ENCODE results near the gene CDC34. TPM values are rescaled to one million over a fixed set of nuclear protein-coding genes. Genes with fewer than 3 reads are reported as not detected.
A peak's percentile ranks its signal among the peaks of the same experiment; 100 is the strongest.

Gene CDC34
- total RNA-seq, 2 experiments from 2014 or later = 36.7 to 41.5 TPM

- POLR2A ChIA-PET = interaction anchor here (1.7 kb wide), 1 partner anchor 20 kb away, joined by 7 read pairs; no protein-coding TSS in a partner anchor
- Mint-ChIP-seq H3K4me3 (peak overlapping the region; percentile 77), H3K27ac (peak overlapping the region; percentile 84), H3K9me3 (ENCODE audit: low read depth) (no peaks in the 10 kb centered on the region), H3K36me3 (ENCODE audit: low read depth) (no peaks in the 10 kb centered on the region), H3K4me1 (peaks cover 24% of the 10 kb centered on the region), H3K27me3 (peaks cover 1% of the 10 kb centered on the region)
- DNase-seq (no peak), ATAC-seq (no peak)
- intact Hi-C loops (cut with DNase I, micrococcal nuclease) = loop anchor here (1.0 kb wide), 6 partner anchors 23 to 267 kb away; partner anchors contain the start of genes TPGS1 (in 2 of the 2), BSG (in 1 of the 2), POLRMT (in 1 of the 2) and PTBP1 (in 1 of the 2)
- CTCF ChIA-PET = interaction anchor here (0.6 to 4.0 kb wide), 4 partner anchors 20 to 1060 kb away, joined by 3 to 30 read pairs (median 6); no protein-coding TSS in a partner anchor
Observed at GRCh38 chr19:530134-531008, 1.2 kb upstream of the CDC34 start.

GRCh38 chr19:531009-531752 lies 379 bp upstream of the CDC34 start:
- ChIA-PET CTCF (interaction anchor here (0.6 to 4.0 kb wide), 7 partner anchors 9 to 1059 kb away, joined by 3 to 30 read pairs (median 7); no protein-coding TSS in a partner anchor), POLR2A (interaction anchor here (0.5 to 1.7 kb wide), 4 partner anchors 21 to 491 kb away, joined by 3 to 7 read pairs (median 4); no protein-coding TSS in a partner anchor)
- H3K27me3 Mint-ChIP-seq = peaks cover 1% of the 10 kb centered on the region
- H3K4me3 Mint-ChIP-seq = peak overlapping the region; percentile 77
- H3K4me1 Mint-ChIP-seq = peaks cover 24% of the 10 kb centered on the region
- H3K36me3 Mint-ChIP-seq (ENCODE audit: low read depth) = no peaks in the 10 kb centered on the region
- intact Hi-C loops (cut with DNase I, micrococcal nuclease) = loop anchor here (1.0 kb wide), 6 partner anchors 24 to 266 kb away; partner anchors contain the start of genes TPGS1 (in 2 of the 2), BSG (in 1 of the 2), POLRMT (in 1 of the 2) and PTBP1 (in 1 of the 2)
- no peaks in the 10 kb centered on the region for H3K9me3 Mint-ChIP-seq (ENCODE audit: low read depth)
- DNase-seq (peak; percentile 93), ATAC-seq (peak; percentile 78)
- peak overlapping the region; percentile 84 for H3K27ac Mint-ChIP-seq

GRCh38 chr19:532561-533363 lies 1.2 kb downstream of the CDC34 start:
- peak; percentile 60 for DNase-seq
- intact Hi-C loops (cut with DNase I, micrococcal nuclease) = loop anchor here in 1 of 2 experiments (2.0 kb wide), 1 partner anchor 40 kb away; the partner anchor contains the start of gene BSG
- POLR2A ChIA-PET = no interaction called here
- H3K4me3 Mint-ChIP-seq = peak overlapping the region; percentile 78
- no peak for ATAC-seq
- H3K27me3 Mint-ChIP-seq = no peaks in the 10 kb centered on the region
- H3K36me3 Mint-ChIP-seq (ENCODE audit: low read depth) = no peaks in the 10 kb centered on the region
- peak overlapping the region; percentile 77 for H3K27ac Mint-ChIP-seq
- CTCF ChIA-PET = interaction anchor here (0.7 to 2.6 kb wide), 9 partner anchors 9 to 124 kb away, joined by 3 to 20 read pairs (median 3); no protein-coding TSS in a partner anchor
- H3K9me3 Mint-ChIP-seq (ENCODE audit: low read depth) = no peaks in the 10 kb centered on the region
- peaks cover 24% of the 10 kb centered on the region for H3K4me1 Mint-ChIP-seq

GRCh38 chr19:533364-534058 lies 2.0 kb downstream of the CDC34 start:
- no peaks in the 10 kb centered on the region for H3K9me3 Mint-ChIP-seq (ENCODE audit: low read depth)
- intact Hi-C loops (cut with DNase I, micrococcal nuclease) = loop anchor here in 1 of 2 experiments (2.0 kb wide), 1 partner anchor 39 kb away; the partner anchor contains the start of gene BSG
- POLR2A ChIA-PET = no interaction called here
- DNase-seq (no peak), ATAC-seq (no peak)
- H3K4me1 Mint-ChIP-seq = peaks cover 24% of the 10 kb centered on the region
- H3K27ac Mint-ChIP-seq = no peak overlapping the region
- peaks cover 3% of the 10 kb centered on the region for H3K36me3 Mint-ChIP-seq (ENCODE audit: low read depth)
- CTCF ChIA-PET = interaction anchor here (0.6 to 1.2 kb wide), 4 partner anchors 23 to 123 kb away, joined by 3 to 4 read pairs (median 3); no protein-coding TSS in a partner anchor
- H3K4me3 Mint-ChIP-seq = peak overlapping the region; percentile 78
- H3K27me3 Mint-ChIP-seq = no peaks in the 10 kb centered on the region

GRCh38 chr19:534088-534487 lies 2.5 kb downstream of the CDC34 start:
- no peak for DNase-seq

GRCh38 chr19:535017-535835 lies 3.7 kb downstream of the CDC34 start:
- ChIA-PET CTCF (no interaction called here), POLR2A (no interaction called here)
- Mint-ChIP-seq H3K27me3 (no peaks in the 10 kb centered on the region), H3K36me3 (ENCODE audit: low read depth) (peaks cover 4% of the 10 kb centered on the region), H3K27ac (no peak overlapping the region), H3K4me1 (peaks cover 21% of the 10 kb centered on the region), H3K9me3 (ENCODE audit: low read depth) (no peaks in the 10 kb centered on the region), H3K4me3 (no peak overlapping the region)
- DNase-seq = no peak
- no peak for ATAC-seq
- intact Hi-C loops (cut with DNase I, micrococcal nuclease) = no loop called here

More at GRCh38 chr19:534088-534487, 2.5 kb downstream of the CDC34 start:
- H3K27ac Mint-ChIP-seq = no peak overlapping the region
- H3K36me3 Mint-ChIP-seq (ENCODE audit: low read depth) = peaks cover 4% of the 10 kb centered on the region
- peaks cover 24% of the 10 kb centered on the region for H3K4me1 Mint-ChIP-seq
- POLR2A ChIA-PET = no interaction called here
- H3K9me3 Mint-ChIP-seq (ENCODE audit: low read depth) = no peaks in the 10 kb centered on the region
- intact Hi-C loops (cut with DNase I, micrococcal nuclease) = no loop called here
- H3K4me3 Mint-ChIP-seq = no peak overlapping the region
- H3K27me3 Mint-ChIP-seq = no peaks in the 10 kb centered on the region
- CTCF ChIA-PET = interaction anchor here (0.6 kb wide), 1 partner anchor 36 kb away, joined by 3 read pairs; no protein-coding TSS in a partner anchor
- ATAC-seq = no peak

- ATAC-seq (no peak), DNase-seq (no peak)
- H3K27ac Mint-ChIP-seq = no peak overlapping the region
- H3K9me3 Mint-ChIP-seq (ENCODE audit: low read depth) = no peaks in the 10 kb centered on the region
- H3K27me3 Mint-ChIP-seq = no peaks in the 10 kb centered on the region
- intact Hi-C loops (cut with DNase I, micrococcal nuclease) = no loop called here
- H3K4me1 Mint-ChIP-seq = peaks cover 17% of the 10 kb centered on the region
- peaks cover 4% of the 10 kb centered on the region for H3K36me3 Mint-ChIP-seq (ENCODE audit: low read depth)
- H3K4me3 Mint-ChIP-seq = no peak overlapping the region
- ChIA-PET POLR2A (interaction anchor here (0.6 kb wide), 1 partner anchor 30 kb away, joined by 6 read pairs; no protein-coding TSS in a partner anchor), CTCF (interaction anchor here (0.6 kb wide), 1 partner anchor 25 kb away, joined by 3 read pairs; no protein-coding TSS in a partner anchor)
Observed at GRCh38 chr19:536031-536880, 4.7 kb downstream of the CDC34 start.

GRCh38 chr19:536881-537404 lies 5.4 kb downstream of the CDC34 start:
- H3K4me1 Mint-ChIP-seq = peaks cover 17% of the 10 kb centered on the region
- CTCF ChIA-PET = interaction anchor here (0.6 kb wide), 1 partner anchor 26 kb away, joined by 3 read pairs; no protein-coding TSS in a partner anchor
- ATAC-seq (no peak), DNase-seq (no peak)
- no peak overlapping the region for H3K4me3 Mint-ChIP-seq
- intact Hi-C loops (cut with DNase I, micrococcal nuclease) = no loop called here
- POLR2A ChIA-PET = interaction anchor here (0.6 kb wide), 1 partner anchor 31 kb away, joined by 6 read pairs; no protein-coding TSS in a partner anchor
- H3K36me3 Mint-ChIP-seq (ENCODE audit: low read depth) = peaks cover 4% of the 10 kb centered on the region
- no peaks in the 10 kb centered on the region for H3K9me3 Mint-ChIP-seq (ENCODE audit: low read depth)
- no peaks in the 10 kb centered on the region for H3K27me3 Mint-ChIP-seq
- H3K27ac Mint-ChIP-seq = no peak overlapping the region
